ENCODE measurements around the gene VAV1. TPM values are rescaled to one million over a fixed set of nuclear protein-coding genes. Genes with fewer than 3 reads are reported as not detected.

VAV1 gene
- total RNA-seq, 1 experiment from 2014 or later, result 0.83 TPM

GRCh38 chr19:6776999-6777398 lies 4.5 kb downstream of the VAV1 start (continued):
- no peak for TF ChIP-seq USF1 (CRISPR knock-in tag; IDR thresholded peaks at IDR 0.05)

GRCh38 chr19:6777434-6777833 lies 4.9 kb downstream of the VAV1 start:
- Mint-ChIP-seq H3K4me3 (no peak overlapping the region), H3K4me1 (peaks cover 4% of the 10 kb centered on the region; the same call in 1 of the 2 replicates), H3K9me3 (peaks cover 24% of the 10 kb centered on the region), H3K27ac (no peak overlapping the region), H3K36me3 (peaks cover 6% of the 10 kb centered on the region; the same call in 1 of the 2 replicates), H3K27me3 (ENCODE audit: low read depth) (no peaks in the 10 kb centered on the region; the same call in 1 of the 2 replicates)
- no peak for ATAC-seq
- ChIA-PET CTCF (no interaction called here), POLR2A (no interaction called here)
- no peak for DNase-seq (ENCODE audit: low spot score)
- TF ChIP-seq MXD4 (CRISPR knock-in tag; IDR thresholded peaks at IDR 0.05; ENCODE audit: borderline replicate concordance) (no peak), PRDM15 (CRISPR knock-in tag; IDR thresholded peaks at IDR 0.05) (no peak), RORB (CRISPR knock-in tag; IDR thresholded peaks at IDR 0.05) (no peak), HMGA2 (CRISPR knock-in tag; IDR thresholded peaks at IDR 0.05) (no peak), IRF1 (CRISPR knock-in tag; IDR thresholded peaks at IDR 0.05) (no peak), ERG (CRISPR knock-in tag; IDR thresholded peaks at IDR 0.05) (no peak), JUN (CRISPR knock-in tag; IDR thresholded peaks at IDR 0.05) (no peak), GTF2I (CRISPR knock-in tag; conservative IDR thresholded peaks at IDR 0.05) (no peak), E2F1 (CRISPR knock-in tag; IDR thresholded peaks at IDR 0.05) (no peak), PRRX2 (CRISPR knock-in tag; IDR thresholded peaks at IDR 0.05) (no peak), ZBTB21 (CRISPR knock-in tag; IDR thresholded peaks at IDR 0.05; ENCODE audit: borderline replicate concordance) (no peak), CREB1 (CRISPR knock-in tag; IDR thresholded peaks at IDR 0.05) (no peak), HMGXB4 (CRISPR knock-in tag; IDR thresholded peaks at IDR 0.05) (no peak)

- DNase-seq (ENCODE audit: low spot score) (no peak), ATAC-seq (no peak)
- H3K36me3 Mint-ChIP-seq, result peaks cover 6% of the 10 kb centered on the region; the same call in 1 of the 2 replicates
- H3K4me3 Mint-ChIP-seq, result no peak overlapping the region
- no peaks in the 10 kb centered on the region; the same call in 1 of the 2 replicates for H3K27me3 Mint-ChIP-seq (ENCODE audit: low read depth)
- POLR2A ChIA-PET, result no interaction called here
- 0 out of 2 replicates have a peak, but pooled peaks cover 2% of the 10 kb centered on the region for H3K4me1 Mint-ChIP-seq
- peaks cover 24% of the 10 kb centered on the region for H3K9me3 Mint-ChIP-seq
- CTCF ChIA-PET, result no interaction called here
- H3K27ac Mint-ChIP-seq, result no peak overlapping the region
- no peak for TF ChIP-seq STAT6 (CRISPR knock-in tag; conservative IDR thresholded peaks at IDR 0.05; ENCODE audit: low read depth)
- TF ChIP-seq ELF4 (CRISPR knock-in tag; IDR thresholded peaks at IDR 0.05; ENCODE audit: low read depth), result no peak
- no peak for TF ChIP-seq ATF3 (CRISPR knock-in tag; conservative IDR thresholded peaks at IDR 0.05)
- TF ChIP-seq JUN (CRISPR knock-in tag; IDR thresholded peaks at IDR 0.05), result no peak
- no peak for TF ChIP-seq ZNF219 (CRISPR knock-in tag; IDR thresholded peaks at IDR 0.05; ENCODE audit: borderline replicate concordance)
- TF ChIP-seq TP53 (CRISPR knock-in tag; IDR thresholded peaks at IDR 0.05), result no peak
- no peak for TF ChIP-seq JAZF1 (CRISPR knock-in tag; IDR thresholded peaks at IDR 0.05)
Observed at GRCh38 chr19:6778386-6778785, 5.9 kb downstream of the VAV1 start.
